ENCODE results near the gene SLC4A1. TPM values are rescaled to one million over a fixed set of nuclear protein-coding genes. Genes with fewer than 3 reads are reported as not detected.
A peak's percentile ranks its signal among the peaks of the same experiment; 100 is the strongest.

SLC4A1 gene
- total RNA-seq, 4 donors from 2014 or later, result 0.11 to 0.20 TPM; not detected in 2

DNA sequence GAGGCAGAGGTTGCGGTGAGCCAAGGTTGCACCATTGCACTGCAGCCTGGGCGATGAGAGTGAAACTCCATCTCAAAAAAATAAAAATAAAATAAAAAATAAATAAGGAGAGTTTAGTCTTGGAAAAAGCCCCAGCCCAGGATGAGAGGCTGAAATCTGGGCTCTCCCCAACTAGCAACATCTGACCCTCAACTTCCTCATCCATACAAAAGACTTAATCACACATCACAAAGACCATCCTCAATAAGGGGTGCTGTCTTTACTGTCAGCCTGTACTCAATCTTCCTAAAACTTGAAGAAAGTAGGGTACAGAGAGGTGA lies 11.4 kb upstream of the SLC4A1 start:
- Histone ChIP-seq H3K27ac (peak overlapping the region in 1 of 4 donors; percentile 61), H3K27me3 (no peaks in the 10 kb centered on the region), H3K4me1 (peaks cover 4 to 9% of the 10 kb centered on the region in 2 donors), H3K4me3 (no peak overlapping the region), H3K36me3 (no peaks in the 10 kb centered on the region), H3K9me3 (no peaks in the 10 kb centered on the region)
- no peak for ATAC-seq
- in situ Hi-C loops (cut with MboI; ENCODE audit: low sequenced_read_pairs in 4 of 4) (no loop called here), intact Hi-C loops (cut with DNase I; ENCODE audit: low total_unique reads) (no loop called here)
- TF ChIP-seq, protein P1, sequence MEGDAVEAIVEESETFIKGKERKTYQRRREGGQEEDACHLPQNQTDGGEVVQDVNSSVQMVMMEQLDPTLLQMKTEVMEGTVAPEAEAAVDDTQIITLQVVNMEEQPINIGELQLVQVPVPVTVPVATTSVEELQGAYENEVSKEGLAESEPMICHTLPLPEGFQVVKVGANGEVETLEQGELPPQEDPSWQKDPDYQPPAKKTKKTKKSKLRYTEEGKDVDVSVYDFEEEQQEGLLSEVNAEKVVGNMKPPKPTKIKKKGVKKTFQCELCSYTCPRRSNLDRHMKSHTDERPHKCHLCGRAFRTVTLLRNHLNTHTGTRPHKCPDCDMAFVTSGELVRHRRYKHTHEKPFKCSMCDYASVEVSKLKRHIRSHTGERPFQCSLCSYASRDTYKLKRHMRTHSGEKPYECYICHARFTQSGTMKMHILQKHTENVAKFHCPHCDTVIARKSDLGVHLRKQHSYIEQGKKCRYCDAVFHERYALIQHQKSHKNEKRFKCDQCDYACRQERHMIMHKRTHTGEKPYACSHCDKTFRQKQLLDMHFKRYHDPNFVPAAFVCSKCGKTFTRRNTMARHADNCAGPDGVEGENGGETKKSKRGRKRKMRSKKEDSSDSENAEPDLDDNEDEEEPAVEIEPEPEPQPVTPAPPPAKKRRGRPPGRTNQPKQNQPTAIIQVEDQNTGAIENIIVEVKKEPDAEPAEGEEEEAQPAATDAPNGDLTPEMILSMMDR (IDR thresholded peaks at IDR 0.05 in 4 of 5, conservative IDR thresholded peaks at IDR 0.05 in 1 of 5), result no peak
- no peak for TF ChIP-seq POLR2A (IDR thresholded peaks at IDR 0.05)
- no peak for DNase-seq

DNA sequence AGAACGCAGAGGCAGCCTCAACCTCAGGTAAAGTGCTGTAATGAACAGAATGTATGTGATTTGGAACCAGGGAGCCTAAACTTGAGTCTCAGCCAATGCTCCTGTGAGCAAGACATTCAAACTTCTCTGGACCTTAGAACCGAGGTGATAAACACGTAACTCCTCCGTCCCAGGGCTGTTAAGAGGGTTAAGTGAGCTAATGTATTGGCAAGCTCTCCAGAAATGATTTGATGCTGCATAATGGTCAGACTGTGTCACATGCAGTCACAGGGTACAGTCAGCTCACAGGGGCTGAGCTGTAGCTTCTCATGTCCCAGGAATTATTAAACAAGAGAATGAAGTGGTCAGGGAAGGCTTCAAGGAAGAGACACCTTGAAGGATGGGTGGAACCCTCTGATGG lies 10.0 kb upstream of the SLC4A1 start:
- Histone ChIP-seq H3K4me3 (no peak overlapping the region), H3K9me3 (no peaks in the 10 kb centered on the region), H3K36me3 (no peaks in the 10 kb centered on the region), H3K27me3 (no peaks in the 10 kb centered on the region), H3K4me1 (peaks cover 4 to 9% of the 10 kb centered on the region in 2 donors), H3K27ac (no peak overlapping the region)
- intact Hi-C loops (cut with DNase I; ENCODE audit: low total_unique reads), result no loop called here
- DNase-seq (no peak), ATAC-seq (no peak)
- in situ Hi-C loops (cut with MboI; ENCODE audit: low sequenced_read_pairs in 4 of 4), result no loop called here
- TF ChIP-seq, protein P1 (IDR thresholded peaks at IDR 0.05 in 4 of 5, conservative IDR thresholded peaks at IDR 0.05 in 1 of 5), result no peak
- TF ChIP-seq POLR2A (IDR thresholded peaks at IDR 0.05), result no peak

DNA sequence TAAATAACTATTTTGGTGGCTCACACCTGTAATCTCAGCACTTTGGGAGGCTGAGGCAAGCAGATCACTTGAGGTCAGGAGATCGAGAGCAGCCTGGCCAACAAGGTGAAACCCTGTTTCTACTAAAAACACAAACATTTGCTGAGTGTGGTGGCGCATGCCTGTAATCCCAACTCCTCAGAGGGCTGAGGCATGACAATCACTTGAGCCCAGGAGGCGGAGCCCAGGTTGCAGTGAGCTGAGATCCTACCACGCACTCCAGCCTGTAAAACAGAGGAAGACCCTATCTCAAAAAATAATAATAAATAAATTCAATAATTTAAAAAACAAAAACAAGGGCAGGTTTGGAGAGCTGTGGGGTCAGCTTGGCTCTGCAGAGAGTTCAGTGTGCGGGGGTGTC lies 5.7 kb upstream of the SLC4A1 start:
- no peak for TF ChIP-seq POLR2A (IDR thresholded peaks at IDR 0.05)
- TF ChIP-seq, protein P1 (IDR thresholded peaks at IDR 0.05 in 4 of 5, conservative IDR thresholded peaks at IDR 0.05 in 1 of 5), result no peak
- Histone ChIP-seq H3K27me3 (no peaks in the 10 kb centered on the region), H3K4me3 (no peak overlapping the region), H3K9me3 (no peaks in the 10 kb centered on the region), H3K36me3 (no peaks in the 10 kb centered on the region), H3K4me1 (no peaks in the 10 kb centered on the region), H3K27ac (no peak overlapping the region)
- ATAC-seq (no peak), DNase-seq (no peak)
- intact Hi-C loops (cut with DNase I; ENCODE audit: low total_unique reads), result no loop called here
- in situ Hi-C loops (cut with MboI; ENCODE audit: low sequenced_read_pairs in 4 of 4), result no loop called here

DNA sequence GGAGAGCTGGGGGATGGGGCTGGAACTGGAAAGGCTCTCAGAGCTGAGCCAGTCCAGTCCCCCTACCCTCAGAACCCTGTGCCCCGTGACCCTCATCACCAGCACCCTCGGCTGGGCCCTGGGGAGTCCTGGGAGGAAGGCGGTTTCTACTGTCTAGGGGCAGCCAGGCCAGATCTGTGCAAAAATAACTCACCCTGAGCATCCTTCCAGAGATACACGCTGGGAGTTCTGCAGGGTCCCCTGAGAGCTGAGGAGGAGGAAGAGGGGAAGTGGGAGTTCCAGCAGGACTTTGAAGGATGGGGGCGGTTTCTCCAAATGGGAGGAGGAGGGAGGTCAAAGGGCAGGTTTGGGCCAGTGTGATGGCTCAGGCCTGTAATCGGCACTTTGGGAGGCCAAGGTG lies 5.0 kb upstream of the SLC4A1 start:
- Histone ChIP-seq H3K27me3 (no peaks in the 10 kb centered on the region), H3K4me3 (no peak overlapping the region), H3K4me1 (no peaks in the 10 kb centered on the region), H3K27ac (no peak overlapping the region), H3K36me3 (no peaks in the 10 kb centered on the region), H3K9me3 (no peaks in the 10 kb centered on the region)
- no peak for ATAC-seq
- intact Hi-C loops (cut with DNase I; ENCODE audit: low total_unique reads) (no loop called here), in situ Hi-C loops (cut with MboI; ENCODE audit: low sequenced_read_pairs in 4 of 4) (no loop called here)
- no peak for TF ChIP-seq POLR2A (IDR thresholded peaks at IDR 0.05)
- TF ChIP-seq, protein P1 (IDR thresholded peaks at IDR 0.05 in 4 of 5, conservative IDR thresholded peaks at IDR 0.05 in 1 of 5), result no peak
- DNase-seq, result no peak

DNA sequence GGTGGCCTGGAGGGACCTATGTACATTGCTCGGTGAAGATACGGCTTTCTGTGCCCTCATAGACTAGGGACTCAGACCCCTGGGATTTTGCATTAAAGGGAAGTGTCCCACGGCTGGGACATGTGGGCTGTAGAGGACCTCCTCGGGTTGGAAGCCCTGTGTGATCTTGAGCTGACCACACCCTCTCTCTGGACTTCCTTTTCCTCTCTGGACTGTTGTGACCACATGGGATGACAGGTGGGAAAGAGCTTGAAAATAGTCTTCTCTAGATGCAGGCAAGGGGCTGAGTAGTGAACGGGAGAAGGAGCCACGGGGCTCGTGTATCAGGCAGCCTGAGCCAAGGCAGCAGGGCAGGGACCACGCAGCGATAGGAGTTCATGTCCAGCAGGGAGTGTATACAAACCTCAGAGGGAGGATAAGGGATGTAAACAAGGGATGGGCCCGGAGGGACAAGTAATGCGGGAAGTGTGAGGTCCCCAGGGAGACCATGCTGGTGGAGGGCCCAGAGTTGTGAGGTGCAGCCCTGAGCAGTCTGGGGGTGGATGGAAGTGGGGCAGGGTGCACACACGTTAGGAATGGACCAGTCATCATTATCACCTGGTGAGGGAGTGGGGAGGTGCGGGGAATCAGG lies 4.5 kb upstream of the SLC4A1 start:
- H3K27ac ChIP-seq, result no peak overlapping the region
- no peaks in the 10 kb centered on the region for H3K27me3 ChIP-seq
- intact Hi-C loops (cut with DNase I; ENCODE audit: low total_unique reads) (no loop called here), in situ Hi-C loops (cut with MboI; ENCODE audit: low sequenced_read_pairs in 4 of 4) (no loop called here)
- no peak for DNase-seq
- H3K4me1 ChIP-seq, result no peaks in the 10 kb centered on the region
- no peak overlapping the region for H3K4me3 ChIP-seq
- H3K36me3 ChIP-seq, result no peaks in the 10 kb centered on the region
- TF ChIP-seq, protein P1 (IDR thresholded peaks at IDR 0.05 in 4 of 5, conservative IDR thresholded peaks at IDR 0.05 in 1 of 5), result no peak
- TF ChIP-seq POLR2A (IDR thresholded peaks at IDR 0.05), result no peak
- H3K9me3 ChIP-seq, result no peaks in the 10 kb centered on the region
- no peak for ATAC-seq
